ENCODE data around the gene FRS3.

GRCh38 chr6:41736186-41736733 is 43.4 kb downstream of the FRS3 start:
- TF ChIP-seq CTCF (conservative IDR thresholded peaks at IDR 0.05), result no peak
- TF ChIP-seq EZH2 (IDR thresholded peaks at IDR 0.05; ENCODE audit: low read depth), result no peak

Measured in PC-9 (cell line).